OCI-LY3 (cell line): ENCODE results near the gene DGAT2L6.

Source experiments
- H2AFZ ChIP-seq: fragments of 200-600, 300-600 bp; shearing (Covaris generic); 2 replicates; pipeline ENCODE4 v1.6.0; 2014; ENCODE audit warnings: antibody characterized with exemption, low read depth, low read length
- H3K27ac ChIP-seq: fragments of 200-600, 300-600 bp; sonication (generic); 2 replicates; pipeline ENCODE4 v1.5.1; 2014; ENCODE audit warnings: mild to moderate bottlenecking, low read length, moderate library complexity, mixed read lengths
- H3K27me3 ChIP-seq: fragments of 200-600, 300-600 bp; sonication (generic); 2 replicates; pipeline ENCODE4 v1.6.1; 2014; ENCODE audit warnings: low read depth, low read length, mixed read lengths
- H3K36me3 ChIP-seq: fragments of 200-600, 300-600 bp; sonication (generic); replicated peaks from 2 replicates; pipeline ENCODE3; 2014; ENCODE audit warnings: low read depth, low read length, mixed read lengths
- H3K4me1 ChIP-seq: fragments of 300-600, 200-600 bp; sonication (generic); 2 replicates; pipeline ENCODE4 v1.6.1; 2014; ENCODE audit warnings: low read length, mixed read lengths
- H3K4me2 ChIP-seq: fragments of 200-600, 300-600 bp; sonication (generic); 2 replicates; pipeline ENCODE4 v1.6.1; 2014; ENCODE audit warnings: low read length, mixed read lengths
- H3K4me3 ChIP-seq: fragments of 300-600, 200-600 bp; sonication (generic); 2 replicates; pipeline ENCODE4 v1.5.1; 2014; ENCODE audit warnings: antibody characterized with exemption, mild to moderate bottlenecking, low read length, moderate library complexity
- H3K79me2 ChIP-seq: fragments of 300-600, 200-600 bp; shearing (Covaris generic); 2 replicates; pipeline ENCODE4 v1.6.1; 2014; ENCODE audit warnings: mild to moderate bottlenecking, low read length, mixed read lengths
- H3K9ac ChIP-seq: fragments of 300-600, 200-600 bp; shearing (Covaris generic); 2 replicates; pipeline ENCODE4 v1.6.0; 2014; ENCODE audit warnings: mild to moderate bottlenecking, low read length, moderate library complexity
- H3K9me3 ChIP-seq: fragments of 200-600, 300-600 bp; shearing (Covaris generic); 2 replicates; pipeline ENCODE4 v1.6.1; 2014; ENCODE audit warnings: low read length, mixed read lengths; ENCODE audit not compliant: insufficient read depth
- H4K20me1 ChIP-seq: fragments of 200-600, 300-600 bp; sonication (generic); 2 replicates; pipeline ENCODE4 v1.6.1; 2016; ENCODE audit warnings: low read length, mixed read lengths; ENCODE audit not compliant: insufficient read depth
- CTCF ChIP-seq: fragments of 200-600, 300-600 bp; sonication (generic); IDR thresholded peaks from 2 replicates; pipeline ENCODE4 v1.5.1; 2014; ENCODE audit warnings: antibody characterized with exemption, low read length, low read depth
- EZH2phosphoT487 ChIP-seq: fragments of 200-600 bp; shearing (Covaris generic); IDR thresholded peaks from 2 replicates; pipeline ENCODE4 v1.6.1; 2018; ENCODE audit warnings: antibody characterized with exemption, mixed run types, low read depth

DGAT2L6 gene

GRCh38 chrX:70172964-70173363 is 4.3 kb upstream of the DGAT2L6 start:
- H3K4me1 ChIP-seq: peaks cover 10% of the 10 kb centered on the region; the same call in 1 of the 2 replicates
- H2AFZ ChIP-seq: no peak overlapping the region
- H3K27me3 ChIP-seq: no peaks in the 10 kb centered on the region
- H3K9ac ChIP-seq: no peak overlapping the region
- no peaks in the 10 kb centered on the region for H4K20me1 ChIP-seq
- H3K4me2 ChIP-seq: no peak overlapping the region
- TF ChIP-seq EZH2phosphoT487 (no peak), CTCF (no peak)
- no peaks in the 10 kb centered on the region for H3K79me2 ChIP-seq
- H3K4me3 ChIP-seq: no peak overlapping the region
- no peak overlapping the region for H3K27ac ChIP-seq
- no peaks in the 10 kb centered on the region for H3K9me3 ChIP-seq
- no peaks in the 10 kb centered on the region for H3K36me3 ChIP-seq

GRCh38 chrX:70174754-70175153 is 2.5 kb upstream of the DGAT2L6 start:
- H3K9me3 ChIP-seq: no peaks in the 10 kb centered on the region
- H3K4me3 ChIP-seq: no peak overlapping the region
- H3K27me3 ChIP-seq: no peaks in the 10 kb centered on the region
- H2AFZ ChIP-seq: no peak overlapping the region
- H3K36me3 ChIP-seq: no peaks in the 10 kb centered on the region
- H3K9ac ChIP-seq: no peak overlapping the region
- no peaks in the 10 kb centered on the region for H3K79me2 ChIP-seq
- H4K20me1 ChIP-seq: no peaks in the 10 kb centered on the region
- no peak overlapping the region for H3K4me2 ChIP-seq
- H3K4me1 ChIP-seq: peaks cover 10% of the 10 kb centered on the region; the same call in 1 of the 2 replicates
- TF ChIP-seq CTCF (no peak), EZH2phosphoT487 (no peak)
- no peak overlapping the region for H3K27ac ChIP-seq

GRCh38 chrX:70175338-70175737 is 1.9 kb upstream of the DGAT2L6 start:
- Histone ChIP-seq H3K27me3 (no peaks in the 10 kb centered on the region), H2AFZ (no peak overlapping the region), H3K4me2 (no peak overlapping the region), H3K9me3 (no peaks in the 10 kb centered on the region), H3K27ac (no peak overlapping the region), H3K4me1 (peaks cover 10% of the 10 kb centered on the region; the same call in 1 of the 2 replicates), H3K4me3 (no peak overlapping the region), H3K79me2 (no peaks in the 10 kb centered on the region), H4K20me1 (no peaks in the 10 kb centered on the region), H3K36me3 (no peaks in the 10 kb centered on the region), H3K9ac (no peak overlapping the region)
- TF ChIP-seq CTCF: no peak
- no peak for TF ChIP-seq EZH2phosphoT487

- Histone ChIP-seq H4K20me1 (no peaks in the 10 kb centered on the region), H3K4me3 (no peak overlapping the region), H3K4me1 (no peaks in the 10 kb centered on the region), H3K9me3 (no peaks in the 10 kb centered on the region), H3K9ac (no peak overlapping the region), H3K27me3 (no peaks in the 10 kb centered on the region), H3K36me3 (no peaks in the 10 kb centered on the region), H2AFZ (no peak overlapping the region), H3K4me2 (no peak overlapping the region), H3K79me2 (no peaks in the 10 kb centered on the region), H3K27ac (no peak overlapping the region)
- TF ChIP-seq CTCF (no peak), EZH2phosphoT487 (no peak)
Measured at GRCh38 chrX:70183091-70183490, 5.8 kb downstream of the DGAT2L6 start.
